GM18519 (cell line): ENCODE measurements around the gene ZBTB6.
"Not testable (repeated sequence)": the region's sequence is repeated elsewhere in the genome, so short reads cannot be mapped to it uniquely, and the experiment has no call there.

Experiments used
- ATAC-seq: cut with Tn5 transposase; IDR thresholded peaks from one replicate; pipeline ENCODE4 v1.9.1; 2021; ENCODE audit warnings: mild to moderate bottlenecking, moderate library complexity; ENCODE audit not compliant: unreplicated experiment, low FRiP score

The ZBTB6 gene

DNA sequence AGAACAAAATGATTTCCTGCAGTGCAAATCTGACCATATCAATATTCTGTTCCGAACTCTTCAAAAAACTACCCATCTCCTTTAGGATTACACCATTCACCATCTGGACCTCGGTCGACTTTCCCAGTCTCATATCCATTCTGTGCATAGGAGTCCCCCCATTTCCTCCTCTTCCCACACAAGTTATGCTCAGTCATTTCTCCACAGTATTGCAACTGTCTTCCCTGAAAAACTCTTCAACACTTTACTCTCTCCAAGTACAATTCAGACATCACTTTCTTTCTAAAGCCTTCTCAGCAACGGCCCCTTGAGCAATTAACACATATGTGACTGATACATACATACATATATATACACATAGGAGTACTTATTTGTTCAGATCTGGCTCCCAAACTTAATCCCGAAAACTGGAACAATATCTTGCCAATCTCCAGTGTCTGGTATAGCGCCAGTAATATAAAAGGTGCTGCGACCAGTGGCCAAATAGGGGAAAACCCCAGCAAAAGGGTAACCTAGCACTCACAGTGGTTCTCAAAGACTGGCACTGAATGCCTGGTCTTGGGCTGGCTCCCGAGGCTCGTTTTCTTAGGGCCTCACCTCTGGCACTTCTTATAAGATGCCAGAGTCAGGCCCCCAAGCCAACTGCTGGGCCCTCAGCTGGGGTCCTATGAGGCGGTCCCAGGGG is 17.6 kb upstream of the ZBTB6 start:
- peak; percentile 5 for ATAC-seq

DNA sequence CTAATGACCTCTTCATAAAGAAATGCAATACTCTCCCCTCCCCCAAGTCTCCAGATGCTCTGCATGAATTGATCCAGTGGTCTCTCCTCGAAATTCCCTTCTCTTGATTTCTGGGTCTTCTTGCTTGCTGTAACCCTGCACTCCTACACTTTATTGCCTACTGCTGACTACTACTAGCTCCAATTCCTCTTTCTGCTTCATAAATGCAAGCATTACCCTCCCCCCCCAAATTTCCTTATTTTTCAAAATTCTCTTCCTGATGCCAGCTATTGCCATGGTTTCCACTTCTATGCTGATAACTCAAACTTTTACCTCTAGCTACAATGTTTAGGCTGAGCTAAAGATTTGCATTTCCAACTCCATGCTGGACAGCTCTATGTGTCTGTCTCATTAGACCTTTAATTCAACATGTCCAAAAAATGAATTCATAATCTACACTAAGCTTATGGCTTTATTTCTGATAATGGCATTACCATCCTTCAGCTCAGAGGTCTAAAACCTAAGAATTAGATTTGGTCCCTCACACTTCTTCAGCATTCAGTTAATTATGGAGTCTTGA is 16.8 kb upstream of the ZBTB6 start:
- no peak for ATAC-seq

DNA sequence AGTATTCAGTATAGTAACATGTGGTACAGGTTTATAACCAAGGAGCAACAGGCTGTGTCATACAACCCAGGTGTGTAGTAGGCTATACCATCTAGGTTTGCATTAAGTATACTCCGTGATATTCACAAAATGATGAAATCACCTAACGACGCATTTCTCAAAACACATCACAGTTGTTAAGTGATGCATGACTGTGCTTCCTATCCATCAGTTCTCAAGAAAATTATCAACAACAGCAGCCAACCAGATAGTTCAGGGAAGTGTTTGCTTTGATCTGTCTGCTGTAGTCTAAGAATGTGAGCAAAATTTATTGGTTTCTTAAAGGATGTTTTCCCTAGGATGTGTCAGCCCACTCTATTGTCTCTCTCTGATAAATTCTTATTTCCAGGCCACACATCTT is 10.8 kb upstream of the ZBTB6 start:
- ATAC-seq: no peak

DNA sequence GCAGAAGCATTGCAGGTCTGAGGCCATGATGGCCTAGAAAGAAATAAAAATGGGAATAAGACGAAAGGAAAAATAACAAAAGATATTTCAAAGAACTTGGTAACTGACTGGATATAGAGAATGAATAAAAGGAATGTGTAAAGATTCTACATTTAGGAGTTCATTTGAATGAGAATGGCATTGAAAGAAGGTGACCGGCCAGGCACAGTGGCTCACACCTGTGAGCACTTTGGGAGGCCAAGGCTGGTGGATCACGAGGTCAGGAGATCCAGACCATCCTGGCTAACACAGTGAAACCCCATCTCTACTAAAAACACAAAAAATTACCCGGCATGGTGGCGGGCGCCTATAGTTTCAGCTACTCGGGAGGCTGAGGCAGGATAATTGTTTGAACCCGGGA is 9.6 kb upstream of the ZBTB6 start:
- no peak for ATAC-seq

DNA sequence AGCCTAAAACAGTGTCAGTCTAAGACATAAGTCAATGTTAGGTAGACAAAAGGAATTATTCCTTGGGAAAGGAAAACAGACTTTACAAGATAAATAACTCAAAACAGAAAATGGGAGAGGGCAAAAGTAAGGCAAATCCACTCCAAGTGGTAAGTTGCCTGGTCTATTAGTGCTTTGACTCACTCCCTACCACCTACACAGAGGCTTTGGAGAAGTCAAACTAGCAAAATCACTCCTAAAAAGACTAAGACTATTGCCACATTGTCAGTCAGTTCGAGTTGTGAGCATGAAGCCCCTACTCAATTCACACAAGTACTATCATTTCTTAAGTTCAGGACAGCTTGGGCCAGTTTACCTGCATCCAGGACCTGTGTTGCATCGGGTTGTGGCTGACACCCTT is 5.2 kb upstream of the ZBTB6 start:
- ATAC-seq: no peak

DNA sequence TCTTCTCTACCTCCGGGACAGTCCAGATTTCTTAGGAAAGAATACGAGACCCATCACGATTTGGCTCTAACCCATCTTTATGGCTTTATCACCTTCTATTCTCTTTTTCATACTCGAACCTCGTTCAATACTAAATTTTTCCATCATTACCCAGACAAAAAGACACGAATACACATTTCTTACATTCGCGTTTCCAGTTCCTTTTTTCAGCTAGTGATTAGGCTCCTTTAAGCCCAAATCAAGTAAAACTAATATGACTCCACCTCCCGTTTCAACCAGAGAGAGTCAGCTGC is 506 bp downstream of the ZBTB6 start:
- ATAC-seq: no peak

DNA sequence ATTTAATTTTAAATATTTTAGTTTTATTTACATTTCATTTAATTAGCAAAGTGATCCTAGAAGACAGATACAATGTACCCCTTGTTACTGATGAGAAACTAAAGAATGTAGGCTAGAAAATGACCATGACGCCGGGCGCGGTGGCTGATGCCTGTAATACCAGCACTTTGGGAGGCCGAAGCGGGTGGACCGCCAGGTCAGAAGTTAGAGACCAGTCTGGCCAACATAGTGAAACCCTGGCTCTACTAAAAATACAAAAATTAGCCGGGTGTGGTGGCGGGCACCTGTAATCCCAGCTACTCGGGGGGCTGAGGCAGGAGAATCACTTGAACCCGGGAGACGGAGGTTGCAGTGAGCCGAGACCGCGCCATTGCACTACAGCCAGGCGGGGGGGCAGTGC is 7.0 kb downstream of the ZBTB6 start:
- not testable (repeated sequence) for ATAC-seq

DNA sequence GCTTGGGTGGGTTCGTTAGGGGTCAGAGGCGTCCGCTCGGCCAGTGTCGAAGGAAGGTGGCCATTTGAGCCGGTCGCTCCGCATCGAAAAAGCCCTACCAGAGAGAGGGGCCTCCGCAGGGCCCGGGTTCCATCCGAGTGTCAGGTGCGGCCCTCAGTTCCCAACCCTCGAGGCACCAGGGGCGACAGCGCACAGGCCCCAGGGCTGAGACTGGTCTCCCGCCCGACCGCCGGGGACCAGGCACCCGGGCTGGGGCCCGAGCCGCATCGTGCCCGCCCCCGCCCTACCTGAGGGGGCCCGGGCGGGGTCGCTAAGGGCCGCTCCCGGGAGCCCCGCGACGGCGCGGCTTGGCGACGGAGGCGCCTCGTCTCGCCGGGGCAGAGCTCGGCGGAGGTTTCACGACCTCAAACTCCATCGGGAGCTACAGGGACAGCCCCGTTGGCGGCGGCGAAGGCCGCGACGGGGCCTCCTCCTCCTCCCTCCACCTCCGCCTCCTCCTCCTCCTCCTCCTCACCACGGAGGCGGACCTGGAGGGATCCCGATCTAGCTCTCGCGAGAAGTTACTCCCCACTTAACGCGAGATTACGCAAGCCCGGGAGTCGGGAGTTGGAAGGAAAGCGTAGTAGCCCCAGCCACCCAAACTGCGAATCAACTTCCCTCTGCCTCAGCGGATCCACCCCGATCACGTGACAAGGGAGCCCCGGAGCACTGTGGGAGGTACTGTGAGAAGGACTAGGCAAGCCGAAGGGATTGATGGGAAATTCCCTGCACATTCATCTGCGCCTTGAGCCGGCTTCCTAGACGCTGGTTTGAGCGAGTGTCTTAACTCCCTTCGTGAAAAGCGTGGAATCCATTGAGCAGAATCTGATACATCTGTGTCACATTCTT is 8.1 kb downstream of the ZBTB6 start, which contains the start of gene RC3H2:
RC3H2 (minus strand) TSS at position 537 of the 888 bp plus-strand sequence. CDS start 7,850 bp downstream, outside the sequence.
- peak; percentile 65 for ATAC-seq

DNA sequence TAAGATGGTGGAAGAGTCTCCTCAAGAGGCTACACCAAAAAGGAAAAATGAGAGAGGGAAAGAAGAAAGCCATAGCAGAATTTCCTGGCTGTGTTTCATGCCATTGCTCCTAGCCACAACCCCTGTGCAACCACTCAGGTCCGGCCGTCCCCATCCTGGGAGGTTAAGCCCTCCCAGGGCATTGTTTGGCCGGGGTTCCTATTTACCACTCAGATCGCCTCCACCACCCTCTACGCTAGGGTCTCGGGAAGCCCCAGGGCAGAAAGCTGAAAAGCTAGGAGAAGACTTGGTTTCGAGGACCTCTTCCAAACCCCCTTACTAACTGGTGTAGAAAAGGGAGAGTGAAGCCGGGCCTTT is 8.7 kb downstream of the ZBTB6 start:
- no peak for ATAC-seq

DNA sequence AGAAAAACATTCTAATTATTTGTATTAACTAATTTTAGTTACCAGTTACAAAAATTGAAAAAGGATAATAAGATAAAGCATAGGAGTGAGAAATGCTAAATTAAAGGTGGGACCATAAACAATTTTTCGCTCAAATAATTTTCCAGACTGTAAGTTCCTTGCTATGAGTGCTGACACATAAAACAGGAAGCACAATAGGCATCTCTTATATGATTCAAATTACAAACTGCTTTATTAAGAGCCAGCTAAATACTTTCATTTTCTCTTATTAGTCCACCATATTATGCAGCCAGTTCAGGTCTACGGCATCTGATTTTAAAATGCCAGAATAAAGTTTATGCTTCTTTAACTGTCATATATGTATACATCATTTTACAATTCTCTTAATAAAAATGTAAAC is 12.3 kb downstream of the ZBTB6 start:
- ATAC-seq: no peak

DNA sequence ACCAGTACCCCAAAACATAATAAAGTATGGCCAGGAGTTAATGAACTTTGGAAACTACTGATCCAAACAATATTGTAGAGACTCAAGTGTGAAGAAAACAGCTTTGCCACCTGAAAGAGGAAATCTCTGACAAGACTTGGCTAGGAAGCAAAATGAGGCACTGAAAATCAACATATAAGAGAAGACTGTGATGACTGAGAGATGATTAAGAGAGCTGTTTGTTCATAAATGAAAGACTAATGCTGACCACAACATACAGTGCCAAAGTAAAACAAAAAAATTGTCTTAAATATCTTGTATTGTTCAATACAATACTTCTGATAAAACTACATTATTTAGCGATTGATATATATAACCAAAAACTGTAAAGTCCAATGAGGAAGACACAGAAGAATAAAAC is 15.2 kb downstream of the ZBTB6 start:
- ATAC-seq: no peak

DNA sequence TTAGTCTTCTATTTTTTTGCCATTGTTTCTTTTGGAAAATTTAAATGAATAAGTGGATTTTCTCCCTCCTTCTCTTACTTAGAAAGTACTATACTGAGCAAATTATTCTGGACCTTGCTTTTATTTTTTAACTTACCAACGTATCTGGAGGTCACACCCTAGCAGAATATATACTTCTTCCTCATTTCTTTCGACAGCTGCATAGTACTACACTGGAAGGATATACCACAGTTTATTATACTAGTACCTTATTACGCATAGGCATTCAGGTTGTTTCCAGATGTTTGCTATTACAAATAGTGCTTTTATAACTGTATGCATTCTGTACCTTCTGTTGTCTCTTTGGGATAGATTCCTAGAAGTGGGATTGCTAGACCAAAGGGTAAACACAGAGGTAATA is 24.6 kb downstream of the ZBTB6 start:
- no peak for ATAC-seq

DNA sequence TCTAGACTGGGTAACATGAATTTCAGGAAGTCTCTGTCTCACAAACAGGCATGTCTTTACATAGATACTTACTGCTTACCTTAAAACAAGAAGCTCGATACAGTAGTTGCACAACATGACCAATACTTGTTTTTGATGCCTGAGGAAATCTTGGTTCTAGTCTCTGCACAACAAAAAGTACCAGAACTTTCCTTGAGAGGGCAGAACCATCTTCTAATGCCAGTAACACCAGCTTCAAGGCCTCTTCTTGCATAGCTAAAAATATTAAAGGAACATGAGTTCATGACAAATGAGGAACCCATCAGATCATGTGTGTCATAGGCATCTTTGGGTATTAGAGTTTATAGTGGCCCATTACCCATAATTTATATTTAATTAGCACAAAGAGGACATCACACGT is 30.0 kb downstream of the ZBTB6 start:
- no peak for ATAC-seq

DNA sequence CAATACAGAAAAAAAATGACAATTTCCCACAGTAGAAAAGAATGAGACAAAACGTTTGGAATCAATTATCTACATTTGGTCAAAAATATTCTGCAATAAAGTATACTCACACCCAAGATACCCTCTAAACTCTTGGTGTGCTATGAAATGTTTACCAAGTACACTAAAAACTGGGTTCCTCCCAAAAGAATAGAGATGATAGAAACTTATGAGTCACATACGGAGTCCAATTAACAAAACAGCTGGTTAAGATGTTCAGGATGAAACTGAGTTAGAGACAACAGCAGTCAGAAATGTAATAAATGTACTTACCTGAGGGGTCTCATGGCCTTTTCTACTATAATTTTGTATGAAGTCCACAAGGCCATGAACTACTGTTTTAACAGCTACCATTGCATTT is 33.7 kb downstream of the ZBTB6 start:
- ATAC-seq: no peak

DNA sequence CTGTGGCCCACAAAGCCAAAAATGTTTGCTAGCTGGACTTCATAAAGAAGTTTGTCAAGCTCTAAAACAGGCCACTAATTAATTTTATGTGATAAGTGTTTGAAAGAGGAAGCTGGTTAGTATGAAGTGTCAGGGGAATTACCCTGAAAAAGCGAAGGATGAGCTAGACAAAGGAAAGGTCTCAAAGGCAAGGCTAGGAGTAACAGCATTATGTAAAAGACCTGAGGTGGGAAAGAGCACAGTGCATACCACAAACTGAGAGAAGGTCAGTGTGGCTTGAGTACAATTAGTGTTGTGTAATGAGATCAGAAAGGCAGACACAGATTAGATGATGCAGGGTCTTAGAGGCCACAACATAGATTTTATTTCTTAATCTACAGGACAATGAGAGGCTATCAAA is 37.6 kb downstream of the ZBTB6 start:
- no peak for ATAC-seq

DNA sequence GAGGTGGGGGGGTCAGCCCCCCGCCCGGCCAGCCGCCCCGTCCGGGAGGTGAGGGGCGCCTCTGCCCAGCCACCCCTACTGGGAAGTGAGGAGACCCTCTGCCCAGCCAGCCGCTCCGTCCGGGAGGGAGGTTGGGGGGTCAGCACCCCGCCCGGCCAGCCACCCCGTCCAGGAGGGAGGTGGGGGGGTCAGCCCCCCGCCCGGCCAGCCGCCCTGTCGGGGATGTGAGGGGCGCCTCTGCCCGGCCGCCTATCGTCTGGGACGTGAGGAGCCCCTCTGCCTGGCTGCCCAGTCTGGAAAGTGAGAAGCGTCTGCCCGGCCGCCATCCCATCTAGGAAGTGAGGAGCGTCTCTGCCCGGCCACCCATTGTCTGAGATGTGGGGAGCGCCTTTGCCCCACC is 45.8 kb downstream of the ZBTB6 start:
- not testable (repeated sequence) for ATAC-seq

DNA sequence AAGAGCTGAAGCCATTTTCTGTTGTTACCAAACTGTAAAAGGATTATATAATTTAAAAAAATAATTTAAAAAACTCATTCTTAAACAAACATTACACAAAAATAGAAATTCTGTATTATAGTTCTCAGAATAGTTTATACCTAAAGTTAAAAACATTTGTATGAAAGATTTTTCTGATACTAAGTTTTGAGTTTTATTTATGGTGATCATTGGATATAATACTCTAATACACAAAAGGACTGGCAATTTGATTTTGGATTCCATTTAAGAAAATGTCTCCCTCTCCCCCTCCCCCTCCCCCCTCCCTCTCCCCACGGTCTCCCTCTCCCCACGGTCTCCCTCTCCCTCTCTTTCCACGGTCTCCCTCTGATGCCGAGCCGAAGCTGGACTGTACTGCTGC is 47.0 kb downstream of the ZBTB6 start:
- ATAC-seq: no peak

DNA sequence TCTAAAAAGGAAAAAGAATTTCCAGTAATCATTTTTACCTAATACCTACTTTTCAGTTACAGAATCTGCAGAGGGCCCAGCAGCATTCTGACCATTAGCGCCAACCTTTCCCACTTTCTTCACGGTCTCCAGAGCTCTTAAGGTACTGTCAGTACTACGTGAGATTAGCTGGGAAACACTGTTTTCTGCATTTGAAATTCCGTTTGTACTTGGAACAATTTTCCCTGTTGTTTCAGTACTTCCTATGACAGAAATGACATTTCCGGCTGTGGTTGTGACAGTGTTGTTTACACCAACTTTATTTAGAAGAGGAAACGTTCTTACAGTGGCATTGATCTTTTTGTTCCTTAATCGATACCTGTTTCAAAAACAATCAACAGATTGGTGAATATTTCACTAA is 47.8 kb downstream of the ZBTB6 start:
- ATAC-seq: no peak

DNA sequence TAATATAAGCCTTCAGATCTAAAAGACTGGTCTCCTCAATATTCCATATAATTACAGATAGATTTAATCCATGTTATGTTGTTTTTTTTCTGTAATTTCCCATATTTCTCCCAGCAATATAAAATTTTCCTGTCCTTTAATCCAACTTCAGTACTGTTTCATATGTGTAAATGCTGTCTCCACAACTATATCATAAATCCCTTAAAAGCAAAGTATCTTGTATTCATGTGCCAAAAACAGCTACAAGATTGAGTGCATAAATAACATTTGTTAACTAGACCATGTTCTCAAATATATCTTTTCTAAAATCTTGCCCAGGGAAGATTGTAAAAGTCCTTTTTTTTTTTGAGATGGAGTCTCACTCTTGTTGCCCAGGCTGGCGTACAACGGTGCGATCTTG is 49.7 kb downstream of the ZBTB6 start:
- ATAC-seq: no peak

DNA sequence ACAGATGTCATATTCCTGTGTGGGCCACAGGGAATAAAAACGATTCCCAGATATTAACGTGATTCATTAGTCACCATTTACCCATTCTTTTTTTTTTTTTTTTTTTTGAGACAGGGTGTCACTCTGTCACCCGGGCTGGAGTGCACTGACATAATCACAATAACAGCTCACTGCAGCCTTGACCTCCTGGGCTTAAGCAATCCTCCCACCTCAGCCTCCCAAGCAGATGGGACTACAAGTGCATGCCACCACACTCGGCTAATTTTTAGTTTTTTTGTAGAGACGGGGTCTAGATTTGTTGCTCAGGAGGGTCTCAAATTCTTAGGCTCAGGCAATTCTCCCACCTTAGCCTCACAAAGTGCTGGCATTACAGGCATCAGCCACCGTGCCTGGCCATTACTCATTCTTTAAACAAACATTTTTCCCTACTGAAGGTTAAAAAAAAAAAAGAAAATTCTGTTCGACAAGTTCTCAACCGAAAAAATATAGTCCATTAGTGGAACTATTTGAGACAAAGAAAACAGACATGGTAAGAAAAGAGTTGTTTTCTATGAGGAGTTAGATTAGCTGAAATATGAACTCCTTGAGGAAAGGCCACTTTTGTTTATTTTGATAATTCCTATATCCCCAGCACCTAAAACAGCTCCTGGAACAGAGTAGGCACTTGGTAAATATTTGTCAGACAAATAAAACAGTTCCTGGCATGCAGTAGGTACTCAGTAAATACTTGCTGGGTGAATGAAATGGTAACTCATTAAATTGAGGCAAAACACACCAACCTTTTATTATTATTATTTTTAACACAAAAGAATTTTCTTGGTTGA is 52.6 kb downstream of the ZBTB6 start:
- ATAC-seq: no peak
